GM10248 (cell line): Measurements from ENCODE around the gene ASRGL1.
"Not testable (repeated sequence)": the region's sequence is repeated elsewhere in the genome, so short reads cannot be mapped to it uniquely, and the experiment has no call there.

ENCODE experiments used
- CTCF ChIA-PET: fragments of 300-600 bp; sonication (Branson Sonifier 250); formaldehyde crosslinking; extraction: SDS; loops from one replicate; lab custom pipeline; 2021; ENCODE audit warnings: antibody characterized with exemption; lab: Yijun Ruan, JAX
- POLR2A ChIA-PET: fragments of 350-650 bp; sonication (Branson Sonifier 250); formaldehyde crosslinking; extraction: SDS; loops from one replicate; lab custom pipeline; 2020; ENCODE audit warnings: antibody characterized with exemption; lab: Yijun Ruan, JAX
- DNase-seq: peaks from one replicate; pipeline ENCODE4 v3.0.0; 2012; ENCODE audit errors: extremely low spot score
- TF ChIP-seq, protein P1 (sequence below): IDR thresholded peaks from 2 replicates; pipeline ENCODE4 v1.5.1; 2012; ENCODE audit warnings: mild to moderate bottlenecking, low read depth; ENCODE audit errors: extremely low read depth, missing control alignments, control extremely low read depth

The ASRGL1 gene

DNA sequence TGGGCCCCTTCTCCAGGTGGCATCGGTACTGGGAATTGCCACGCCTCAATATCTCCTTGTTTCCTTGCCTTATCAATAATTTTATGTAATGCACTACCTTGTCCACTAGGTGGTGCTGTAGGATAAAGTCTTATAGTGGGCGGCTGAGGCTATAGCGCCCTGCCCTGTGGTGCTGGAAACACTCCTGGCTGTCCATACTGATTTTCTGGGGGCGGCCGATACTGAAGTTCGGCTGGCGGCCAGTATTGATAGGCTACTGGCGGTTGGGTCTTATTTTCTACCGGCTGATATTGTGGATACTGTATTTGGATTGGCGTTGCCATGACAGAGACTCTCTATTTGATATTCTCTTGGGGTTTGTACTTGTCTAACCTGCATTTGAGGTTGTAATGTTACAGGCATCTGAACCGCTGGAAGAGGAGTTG lies 43.6 kb downstream of the ASRGL1 start:
- POLR2A ChIA-PET, result not testable (repeated sequence)
- CTCF ChIA-PET, result interaction anchor here (0.9 to 1.6 kb wide), 3 partner anchors 9 to 14 kb away, joined by 3 to 11 read pairs (median 3); no protein-coding TSS in a partner anchor
- TF ChIP-seq, protein P1, sequence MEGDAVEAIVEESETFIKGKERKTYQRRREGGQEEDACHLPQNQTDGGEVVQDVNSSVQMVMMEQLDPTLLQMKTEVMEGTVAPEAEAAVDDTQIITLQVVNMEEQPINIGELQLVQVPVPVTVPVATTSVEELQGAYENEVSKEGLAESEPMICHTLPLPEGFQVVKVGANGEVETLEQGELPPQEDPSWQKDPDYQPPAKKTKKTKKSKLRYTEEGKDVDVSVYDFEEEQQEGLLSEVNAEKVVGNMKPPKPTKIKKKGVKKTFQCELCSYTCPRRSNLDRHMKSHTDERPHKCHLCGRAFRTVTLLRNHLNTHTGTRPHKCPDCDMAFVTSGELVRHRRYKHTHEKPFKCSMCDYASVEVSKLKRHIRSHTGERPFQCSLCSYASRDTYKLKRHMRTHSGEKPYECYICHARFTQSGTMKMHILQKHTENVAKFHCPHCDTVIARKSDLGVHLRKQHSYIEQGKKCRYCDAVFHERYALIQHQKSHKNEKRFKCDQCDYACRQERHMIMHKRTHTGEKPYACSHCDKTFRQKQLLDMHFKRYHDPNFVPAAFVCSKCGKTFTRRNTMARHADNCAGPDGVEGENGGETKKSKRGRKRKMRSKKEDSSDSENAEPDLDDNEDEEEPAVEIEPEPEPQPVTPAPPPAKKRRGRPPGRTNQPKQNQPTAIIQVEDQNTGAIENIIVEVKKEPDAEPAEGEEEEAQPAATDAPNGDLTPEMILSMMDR, result peak; percentile 84
- DNase-seq, result peak; percentile 63

DNA sequence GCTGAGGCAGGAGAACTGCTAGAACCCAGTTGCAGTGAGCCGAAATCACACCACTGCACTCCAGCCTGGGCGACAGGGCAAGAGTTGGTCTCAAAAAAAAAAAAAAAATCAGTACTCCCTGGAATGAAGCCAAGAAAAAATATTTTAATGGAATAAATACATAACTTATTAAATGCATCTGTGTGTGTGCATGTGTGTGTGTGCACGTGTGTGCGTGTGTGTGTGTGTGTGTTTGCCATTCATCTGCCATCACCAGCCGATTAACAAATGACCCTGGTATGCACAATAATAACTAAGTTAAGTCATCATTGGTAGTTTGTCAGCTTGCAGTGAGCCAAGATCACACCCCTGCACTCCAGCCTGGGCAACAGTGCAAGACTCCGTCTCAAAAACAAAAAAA lies 46.6 kb downstream of the ASRGL1 start:
- CTCF ChIA-PET, result interaction anchor here (1.4 kb wide), 1 partner anchor 11 kb away, joined by 4 read pairs; no protein-coding TSS in a partner anchor
- TF ChIP-seq, protein P1, result no peak
- POLR2A ChIA-PET, result no interaction called here
- no peak for DNase-seq

DNA sequence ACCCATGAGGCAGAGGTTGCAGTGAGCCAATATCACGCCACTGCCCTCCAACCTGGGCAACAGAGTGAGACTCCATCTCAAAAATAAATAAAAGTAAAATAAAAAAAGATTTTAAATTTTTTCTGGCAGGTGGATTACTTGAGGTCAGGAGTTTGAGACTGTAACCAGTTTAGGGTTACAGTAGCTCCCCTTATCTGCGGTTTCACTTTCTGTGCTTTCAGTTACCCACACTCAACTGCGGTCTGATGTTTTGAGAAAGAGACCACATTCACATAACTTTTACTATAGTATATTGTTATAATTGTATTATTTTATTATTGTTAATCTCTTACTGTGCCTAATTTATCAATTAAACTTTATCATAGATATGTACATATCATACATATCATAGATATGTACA lies 48.8 kb downstream of the ASRGL1 start:
- POLR2A ChIA-PET, DNase-seq: not testable (repeated sequence)
- CTCF ChIA-PET, result interaction anchor here (1.5 to 1.7 kb wide), 2 partner anchors 14 to 39 kb away, joined by 3 to 4 read pairs; no protein-coding TSS in a partner anchor

DNA sequence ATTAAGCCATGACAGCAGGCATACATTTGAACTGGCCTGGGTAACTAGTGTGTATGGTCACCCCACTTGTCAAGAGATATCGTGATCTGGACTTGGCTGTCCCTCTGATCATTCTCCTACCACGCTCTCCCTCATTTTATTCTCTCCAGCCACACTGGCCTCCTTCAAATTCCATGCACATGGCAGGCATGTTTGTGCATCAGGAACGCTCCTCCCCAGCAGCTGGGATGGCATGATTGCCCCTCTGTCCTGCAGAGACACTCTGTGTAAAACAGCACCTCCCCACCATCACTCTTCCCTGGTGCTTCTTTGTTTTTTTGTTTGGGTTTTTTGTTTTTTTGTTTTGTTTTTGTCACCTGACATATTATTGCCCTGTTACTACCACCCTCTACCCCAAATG lies 50.1 kb downstream of the ASRGL1 start:
- CTCF ChIA-PET, result no interaction called here

DNA sequence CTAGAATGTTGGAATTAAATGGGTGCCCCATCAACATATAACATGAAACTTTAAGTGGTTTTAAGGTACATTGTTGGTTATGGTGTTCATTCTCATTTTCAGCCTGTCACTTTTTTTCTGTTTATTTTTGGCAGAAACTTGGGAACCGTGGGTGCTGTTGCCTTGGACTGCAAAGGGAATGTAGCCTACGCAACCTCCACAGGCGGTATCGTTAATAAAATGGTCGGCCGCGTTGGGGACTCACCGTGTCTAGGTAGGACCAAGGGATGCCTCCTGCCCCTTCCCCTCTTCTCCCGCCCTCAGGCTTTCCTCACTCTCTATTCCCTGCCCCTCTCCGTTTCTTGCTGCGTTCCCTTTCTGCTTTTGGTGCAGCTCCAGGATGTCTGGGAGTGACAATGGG lies 51.8 kb downstream of the ASRGL1 start:
- ChIA-PET CTCF (no interaction called here), POLR2A (no interaction called here)
- TF ChIP-seq, protein P1, result no peak
- no peak for DNase-seq

More for the DNA sequence above, 50.1 kb downstream of the ASRGL1 start:
- POLR2A ChIA-PET, result no interaction called here
- DNase-seq, result no peak
- TF ChIP-seq, protein P1, result no peak

DNA sequence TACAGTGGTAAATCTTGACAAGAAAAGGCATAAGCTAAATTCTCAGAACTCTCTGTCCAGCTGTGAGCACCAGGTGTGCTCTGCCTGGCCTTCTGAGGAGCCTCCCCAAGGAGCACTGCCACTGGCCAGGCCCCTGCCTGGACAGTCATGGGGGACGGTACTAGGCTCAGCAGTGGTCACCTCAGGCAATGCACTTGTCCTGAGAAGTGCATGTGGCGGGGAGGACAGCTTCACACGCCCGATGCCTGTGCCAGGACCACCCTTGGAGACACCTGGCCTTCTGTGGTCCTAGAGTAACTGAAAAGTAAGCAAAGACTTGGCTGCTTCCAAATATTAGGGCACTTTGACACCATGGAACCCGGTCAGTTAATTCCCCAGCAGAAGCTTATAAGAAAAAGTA lies 53.0 kb downstream of the ASRGL1 start:
- TF ChIP-seq, protein P1, result no peak
- ChIA-PET POLR2A (no interaction called here), CTCF (interaction anchor here (0.7 to 1.7 kb wide), 4 partner anchors 9 to 153 kb away, joined by 3 to 7 read pairs (median 4); no protein-coding TSS in a partner anchor)
- DNase-seq, result no peak

DNA sequence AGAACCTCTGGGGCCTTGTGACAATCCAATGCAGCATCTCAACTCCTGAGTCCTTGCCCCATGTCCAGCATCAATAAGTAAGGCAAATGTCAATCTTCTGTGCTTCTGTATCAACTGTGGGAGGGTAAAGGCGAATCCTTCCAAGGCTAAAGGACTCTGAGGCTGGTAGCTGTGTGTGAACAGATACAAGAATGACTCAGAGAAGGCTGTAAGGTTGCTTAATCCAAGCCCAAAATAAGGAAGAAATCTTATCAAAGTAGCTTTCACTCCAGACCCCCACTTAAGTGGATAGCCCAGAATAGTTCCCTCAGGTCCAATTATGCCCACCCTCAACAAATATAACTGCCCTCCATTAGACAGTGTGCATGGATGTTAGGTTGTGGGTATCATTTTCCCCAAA lies 53.5 kb downstream of the ASRGL1 start:
- no peak for DNase-seq
- CTCF ChIA-PET, result interaction anchor here (1.0 to 1.7 kb wide), 3 partner anchors 13 to 153 kb away, joined by 3 to 7 read pairs (median 6); no protein-coding TSS in a partner anchor
- TF ChIP-seq, protein P1, result no peak
- POLR2A ChIA-PET, result no interaction called here
